Forelimb muscle (tissue), 1 donor: ENCODE results near the gene EIF3I. TPM values are rescaled to one million over a fixed set of nuclear protein-coding genes. Genes with fewer than 3 reads are reported as not detected.

Experiments
- DNase-seq: peaks from one replicate; pipeline ENCODE4 v3.0.0-alpha.2; 2013; ENCODE audit warnings: low read depth
- polyA plus RNA-seq: library from polyadenylated mRNA; unstranded; fragments of 120-200 nt; gene quantifications from one replicate; pipeline ENCODE4 v1.2.1, GENCODE V29; 2013; ENCODE audit not compliant: insufficient read length

EIF3I gene
- polyA plus RNA-seq, 1 donor: 164 TPM

GRCh38 chr1:32198237-32199042 is 23.8 kb upstream of the EIF3I start:
- no peak for DNase-seq

- DNase-seq: no peak
These were observed 23.0 kb upstream of the EIF3I start for GRCh38 chr1:32199043-32199716.

- DNase-seq: no peak
These were observed 22.5 kb upstream of the EIF3I start for GRCh38 chr1:32199717-32200072.

GRCh38 chr1:32200226-32201010 is 21.8 kb upstream of the EIF3I start, which contains the start of gene CCDC28B:
TSS of gene CCDC28B (plus strand) at chr1:32200595. CDS start at chr1:32201936, 1,341 bp downstream.
- no peak for DNase-seq

- no peak for DNase-seq
These were observed 21.0 kb upstream of the EIF3I start for GRCh38 chr1:32201011-32201855.

GRCh38 chr1:32204943-32205361 is 17.3 kb upstream of the EIF3I start:
- no peak for DNase-seq

GRCh38 chr1:32205401-32206370 is 16.5 kb upstream of the EIF3I start, which contains the start of gene IQCC:
TSS of gene IQCC (plus strand) at chr1:32205671. CDS start at chr1:32205682, 11 bp downstream.
- no peak for DNase-seq

- DNase-seq: no peak
These were observed 13.7 kb upstream of the EIF3I start for GRCh38 chr1:32208469-32208868.

GRCh38 chr1:32208891-32209328 is 13.3 kb upstream of the EIF3I start, which contains the start of gene DCDC2B:
TSS of gene DCDC2B (plus strand) at chr1:32209089. CDS start at chr1:32209094, 5 bp downstream.
- no peak for DNase-seq

- DNase-seq: no peak
These were observed 6.4 kb upstream of the EIF3I start for GRCh38 chr1:32215629-32216480.

GRCh38 chr1:32216566-32216965 is 5.6 kb upstream of the EIF3I start:
- DNase-seq: no peak

GRCh38 chr1:32219022-32219421 is 3.2 kb upstream of the EIF3I start:
- no peak for DNase-seq

GRCh38 chr1:32220746-32221580 is 1.2 kb upstream of the EIF3I start:
- DNase-seq: no peak

GRCh38 chr1:32221581-32221979 is 627 bp upstream of the EIF3I start:
- no peak for DNase-seq

GRCh38 chr1:32223683-32224082 is 1.5 kb downstream of the EIF3I start:
- no peak for DNase-seq

GRCh38 chr1:32224285-32224684 is 2.1 kb downstream of the EIF3I start:
- no peak for DNase-seq

- no peak for DNase-seq
These were observed 6.6 kb downstream of the EIF3I start for GRCh38 chr1:32228771-32229170.

GRCh38 chr1:32231843-32232432 is 9.7 kb downstream of the EIF3I start:
- no peak for DNase-seq
